ENCODE results near the gene MYCBP.

Gene MYCBP

DNA sequence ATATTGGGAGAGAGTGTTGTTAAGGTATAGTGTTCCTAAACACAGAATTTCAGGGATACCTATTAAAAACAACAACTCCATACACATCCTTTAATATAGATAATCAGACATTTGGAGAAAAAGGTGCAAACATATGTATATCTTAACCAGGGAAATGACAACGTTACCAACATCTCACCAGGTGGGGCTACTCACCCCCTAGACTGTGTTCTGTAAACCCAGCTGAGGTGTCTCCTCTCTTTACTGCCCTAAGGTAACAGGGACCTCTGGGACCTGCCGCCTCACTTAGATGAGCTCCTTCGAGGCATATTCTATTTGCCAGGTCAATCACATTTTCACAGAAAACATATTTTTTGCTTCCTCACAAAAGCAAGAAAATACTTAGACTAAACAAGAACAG lies 26.9 kb downstream of the MYCBP start:
- TF ChIP-seq GATA2 (IDR thresholded peaks at IDR 0.05; ENCODE audit: low read depth, low read length) (no peak), GATA3 (IDR thresholded peaks at IDR 0.05; ENCODE audit: low read depth, low read length) (no peak)

DNA sequence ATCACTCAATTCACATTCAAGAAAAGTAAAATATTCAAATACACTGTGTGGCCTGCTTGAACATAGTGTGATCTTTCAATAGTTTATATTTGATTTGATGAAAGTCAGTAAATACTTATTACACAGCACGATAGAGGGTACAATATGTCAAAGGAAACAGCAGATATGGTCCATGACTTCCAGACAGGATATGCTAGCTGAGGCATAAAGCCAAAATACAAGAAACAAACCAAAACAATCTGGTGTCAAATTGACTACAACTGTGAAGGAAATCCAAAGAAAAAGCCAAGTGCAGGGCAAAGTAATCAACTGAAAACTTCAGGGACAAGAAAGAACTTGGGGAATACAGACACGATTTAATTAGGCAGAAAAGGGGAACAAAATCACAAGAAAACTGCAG lies 32.9 kb downstream of the MYCBP start:
- TF ChIP-seq GATA3 (IDR thresholded peaks at IDR 0.05; ENCODE audit: low read depth, low read length) (no peak), GATA2 (IDR thresholded peaks at IDR 0.05; ENCODE audit: low read depth, low read length) (no peak)

DNA sequence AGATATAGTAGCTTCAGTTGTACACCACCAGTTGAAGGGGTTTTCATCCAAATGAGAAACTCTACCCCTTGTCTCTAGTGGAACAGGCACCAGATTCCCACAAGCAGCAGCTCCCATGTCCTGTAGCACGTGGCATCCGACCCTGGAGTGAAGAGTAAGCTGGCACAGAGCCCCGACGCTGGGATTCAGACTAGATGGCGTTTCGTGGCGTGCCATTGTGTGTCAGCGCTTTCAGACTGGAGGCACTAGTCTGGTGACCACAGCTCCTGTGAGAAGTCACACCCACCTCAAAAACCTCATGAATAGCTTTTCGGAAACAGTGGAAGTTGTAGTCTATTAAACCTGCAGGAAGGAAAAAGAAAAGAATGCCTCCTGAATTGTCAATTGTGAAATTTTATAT lies 33.8 kb downstream of the MYCBP start:
- TF ChIP-seq GATA3 (IDR thresholded peaks at IDR 0.05; ENCODE audit: low read depth, low read length) (no peak), GATA2 (IDR thresholded peaks at IDR 0.05; ENCODE audit: low read depth, low read length) (no peak)

DNA sequence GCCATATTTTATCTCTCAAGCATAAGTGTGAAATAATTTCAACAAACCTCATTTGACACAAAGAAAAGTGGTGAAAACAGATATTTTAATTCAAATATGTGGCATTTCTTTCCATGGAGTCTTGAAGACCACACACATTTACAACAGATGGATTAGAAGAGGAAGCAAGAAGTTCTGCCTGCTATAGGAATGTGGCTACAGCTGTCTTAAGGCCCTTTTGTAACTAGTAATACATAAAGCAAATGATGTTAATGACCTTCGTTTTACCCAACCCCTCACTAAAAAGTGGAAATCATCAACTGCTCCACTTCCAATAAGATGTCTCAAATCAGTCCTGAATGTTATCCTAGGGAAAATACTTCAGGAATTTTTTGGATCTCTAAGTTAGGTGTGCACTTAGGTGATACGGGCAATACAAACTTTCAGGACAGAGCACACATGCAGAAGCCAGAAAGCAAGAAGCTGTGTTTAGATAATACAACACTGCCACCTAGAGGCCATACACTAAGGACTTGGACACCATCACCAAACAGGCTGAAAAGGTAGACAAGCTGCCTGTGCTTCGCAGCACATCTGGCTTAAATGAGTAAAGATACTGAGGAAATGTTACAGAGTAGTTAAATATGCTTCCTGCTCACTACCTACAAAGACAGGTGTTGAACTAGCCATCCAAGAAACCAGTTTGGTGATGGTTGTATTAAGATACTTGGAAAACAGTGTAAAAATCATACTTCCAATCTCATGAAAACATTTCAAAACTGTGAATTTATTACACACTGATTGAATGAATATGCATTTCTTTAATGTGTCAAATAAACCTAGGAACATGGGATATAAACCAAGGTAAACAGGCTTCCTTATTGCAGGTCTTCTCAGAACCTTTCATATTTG lies 38.0 kb downstream of the MYCBP start:
- TF ChIP-seq GATA2 (IDR thresholded peaks at IDR 0.05; ENCODE audit: low read depth, low read length) (no peak), GATA3 (IDR thresholded peaks at IDR 0.05; ENCODE audit: low read depth, low read length) (no peak)

DNA sequence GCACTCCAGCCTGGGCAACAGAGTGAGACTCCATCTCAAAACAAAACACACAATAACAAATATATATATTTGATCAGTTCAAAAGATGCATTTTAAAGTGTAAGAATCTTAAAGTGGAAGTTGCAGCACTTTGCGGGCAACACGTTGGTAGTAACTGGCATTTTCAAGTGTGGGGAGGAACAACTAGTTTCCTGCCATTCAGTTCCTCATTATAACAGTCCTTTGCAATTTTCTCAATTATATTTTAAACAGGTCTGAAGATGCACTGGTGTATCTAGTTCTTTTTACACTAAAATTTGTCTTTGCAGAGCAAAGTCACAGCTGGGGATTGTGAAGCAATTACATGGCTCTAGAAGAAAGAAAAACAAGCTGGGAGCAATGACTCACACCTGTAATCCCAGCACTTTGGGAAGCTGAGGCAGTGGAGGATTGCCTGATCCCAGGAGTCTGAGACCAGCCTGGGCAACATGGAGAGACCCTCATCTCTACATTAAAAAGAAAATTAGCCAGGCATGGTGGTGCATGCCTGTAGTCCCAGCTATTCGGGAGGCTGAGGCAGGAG lies 38.8 kb downstream of the MYCBP start:
- TF ChIP-seq GATA2 (IDR thresholded peaks at IDR 0.05; ENCODE audit: low read depth, low read length) (no peak), GATA3 (IDR thresholded peaks at IDR 0.05; ENCODE audit: low read depth, low read length) (no peak)

DNA sequence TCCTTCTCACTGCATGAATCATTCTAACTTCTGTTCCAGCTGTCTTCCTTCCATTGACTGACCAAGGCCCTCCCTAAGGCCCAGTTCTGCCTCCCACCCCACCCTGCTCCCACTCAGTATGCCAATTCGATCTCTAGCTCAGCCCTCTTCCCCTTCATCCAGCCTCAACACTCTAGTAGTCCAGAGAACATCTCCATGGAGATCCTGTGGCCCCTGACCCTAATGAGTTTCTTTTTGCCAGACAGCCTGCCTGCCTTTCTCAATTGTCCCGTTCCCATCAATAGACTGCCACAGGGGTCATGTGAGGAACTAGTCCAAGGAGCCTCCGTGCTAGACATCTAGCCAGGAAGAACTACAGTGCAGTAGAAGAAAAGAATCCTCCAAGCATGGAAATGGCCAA lies 40.0 kb downstream of the MYCBP start:
- TF ChIP-seq GATA2 (IDR thresholded peaks at IDR 0.05; ENCODE audit: low read depth, low read length) (no peak), GATA3 (IDR thresholded peaks at IDR 0.05; ENCODE audit: low read depth, low read length) (no peak)

DNA sequence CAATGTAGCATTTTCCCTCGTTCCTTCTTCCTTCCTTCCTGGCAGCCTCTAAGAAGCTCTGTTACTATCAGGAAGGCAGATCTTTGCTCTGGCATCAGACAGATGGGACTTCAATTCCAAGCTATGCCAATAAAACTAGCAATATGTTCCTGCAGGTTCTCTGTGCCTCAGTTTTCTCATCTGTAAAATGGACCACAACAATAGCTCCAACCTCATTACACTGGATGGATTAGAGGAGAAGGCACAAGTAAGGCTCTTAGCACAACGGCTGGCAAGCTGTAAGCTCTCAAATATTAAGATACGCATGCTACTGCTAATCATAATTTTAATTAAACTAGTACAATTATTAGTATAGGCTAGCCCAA lies 40.8 kb downstream of the MYCBP start:
- no peak for TF ChIP-seq GATA2 (IDR thresholded peaks at IDR 0.05; ENCODE audit: low read depth, low read length)
- no peak for TF ChIP-seq GATA3 (IDR thresholded peaks at IDR 0.05; ENCODE audit: low read depth, low read length)

DNA sequence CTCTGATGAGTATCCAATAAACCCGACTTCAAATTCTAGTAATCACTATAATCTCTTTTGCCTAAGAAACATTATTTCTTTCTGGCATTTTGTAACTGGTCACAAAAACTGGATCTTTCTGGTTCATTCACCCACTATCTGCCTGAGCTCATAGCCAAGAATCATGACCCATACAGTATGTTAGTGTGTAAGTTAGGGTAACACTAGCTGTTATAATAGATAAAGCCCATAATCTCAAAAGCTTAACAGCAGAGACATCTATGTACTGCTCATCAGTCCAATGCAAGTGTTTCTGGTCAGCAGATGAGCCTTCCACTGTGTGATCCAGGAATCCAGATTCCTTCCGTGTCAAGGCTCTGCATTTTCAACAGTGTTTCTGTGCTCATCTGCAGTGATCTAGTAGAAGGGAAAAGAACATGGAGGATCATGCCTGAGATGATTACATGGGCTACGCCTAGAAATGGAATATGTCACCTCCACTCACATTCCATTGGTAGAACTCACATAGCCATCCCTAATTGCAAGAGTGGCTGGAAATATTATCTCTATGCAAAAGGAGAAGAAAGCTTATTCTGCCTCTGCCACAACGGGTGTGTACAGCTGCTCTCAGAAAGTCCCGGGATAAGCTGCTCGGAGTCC lies 41.3 kb downstream of the MYCBP start:
- TF ChIP-seq GATA3 (IDR thresholded peaks at IDR 0.05; ENCODE audit: low read depth, low read length) (no peak), GATA2 (IDR thresholded peaks at IDR 0.05; ENCODE audit: low read depth, low read length) (no peak)

DNA sequence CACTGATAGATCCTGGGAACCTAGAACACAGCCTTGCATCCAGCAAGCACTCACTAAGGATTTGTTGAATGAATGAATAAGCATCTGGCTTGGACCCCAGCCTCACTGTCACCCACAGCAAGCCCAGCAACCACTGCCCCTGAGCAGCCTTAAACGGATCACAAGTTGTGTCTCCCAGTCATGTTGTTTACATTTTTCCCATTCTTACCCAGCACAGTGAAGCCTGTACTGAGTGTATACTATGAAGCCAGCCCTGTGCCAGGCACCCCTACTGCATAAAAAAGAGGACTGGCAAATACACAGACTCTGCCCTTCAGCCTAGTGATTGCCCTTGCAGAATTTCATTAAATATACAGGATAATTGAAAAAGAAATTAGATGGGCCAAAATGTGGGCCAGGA lies 43.8 kb downstream of the MYCBP start:
- no peak for TF ChIP-seq GATA2 (IDR thresholded peaks at IDR 0.05; ENCODE audit: low read depth, low read length)
- no peak for TF ChIP-seq GATA3 (IDR thresholded peaks at IDR 0.05; ENCODE audit: low read depth, low read length)

DNA sequence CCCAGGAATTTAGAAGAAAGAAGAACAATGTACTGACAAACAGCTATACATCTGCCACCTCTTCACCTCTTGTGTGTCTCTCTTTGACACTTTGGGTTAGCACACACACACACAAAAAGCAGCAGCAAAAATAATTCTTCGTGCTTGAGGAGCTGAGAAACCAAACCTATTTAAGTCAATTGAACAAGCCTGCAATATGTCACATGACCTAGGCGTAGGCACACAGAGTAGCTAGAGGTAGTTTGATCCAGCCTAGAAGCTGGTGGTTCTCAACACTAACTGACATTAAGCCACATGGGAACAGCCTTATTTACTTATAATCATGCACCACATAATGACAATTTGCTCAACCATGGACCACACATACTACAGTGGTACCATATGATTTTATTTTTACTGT lies 45.8 kb downstream of the MYCBP start:
- TF ChIP-seq GATA2 (IDR thresholded peaks at IDR 0.05; ENCODE audit: low read depth, low read length), result no peak
- TF ChIP-seq GATA3 (IDR thresholded peaks at IDR 0.05; ENCODE audit: low read depth, low read length), result no peak

DNA sequence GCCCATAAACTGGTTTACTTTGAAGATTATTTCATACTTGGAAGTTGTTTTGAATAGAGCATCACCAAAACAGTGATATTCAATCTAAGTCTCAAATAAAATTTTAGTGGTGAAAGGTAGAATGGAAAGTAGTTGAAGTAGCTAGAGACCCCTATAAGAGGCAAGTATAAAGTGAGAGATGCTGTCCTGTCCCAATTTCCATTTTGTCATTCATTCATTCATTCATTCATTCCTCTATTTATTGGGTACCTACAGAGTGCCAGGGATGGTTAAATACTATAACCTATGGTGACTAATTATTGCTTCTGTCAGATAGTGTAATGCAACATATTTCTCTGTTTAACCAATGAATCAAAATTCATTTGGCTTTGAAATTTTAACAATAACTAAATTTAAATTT lies 46.3 kb downstream of the MYCBP start:
- TF ChIP-seq GATA3 (IDR thresholded peaks at IDR 0.05; ENCODE audit: low read depth, low read length), result no peak
- TF ChIP-seq GATA2 (IDR thresholded peaks at IDR 0.05; ENCODE audit: low read depth, low read length), result no peak

DNA sequence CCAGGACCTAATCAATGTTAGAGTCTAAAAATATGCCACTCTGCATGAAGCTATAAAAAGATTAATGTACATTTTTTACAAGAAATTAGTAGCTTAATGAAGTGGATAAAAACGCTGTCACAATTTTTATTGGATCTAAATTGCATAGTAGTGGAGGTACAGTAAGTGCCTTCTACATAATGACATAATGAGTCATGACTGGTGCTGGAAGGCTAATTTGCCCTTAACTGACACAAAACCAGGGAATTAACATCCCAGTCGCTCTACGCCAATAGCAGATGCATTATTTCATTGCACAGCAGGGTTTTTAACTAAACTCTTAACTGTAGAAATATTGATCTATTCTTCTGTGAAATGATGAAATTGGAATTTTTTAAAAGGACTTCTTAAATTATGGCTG lies 46.9 kb downstream of the MYCBP start:
- no peak for TF ChIP-seq GATA3 (IDR thresholded peaks at IDR 0.05; ENCODE audit: low read depth, low read length)
- no peak for TF ChIP-seq GATA2 (IDR thresholded peaks at IDR 0.05; ENCODE audit: low read depth, low read length)

DNA sequence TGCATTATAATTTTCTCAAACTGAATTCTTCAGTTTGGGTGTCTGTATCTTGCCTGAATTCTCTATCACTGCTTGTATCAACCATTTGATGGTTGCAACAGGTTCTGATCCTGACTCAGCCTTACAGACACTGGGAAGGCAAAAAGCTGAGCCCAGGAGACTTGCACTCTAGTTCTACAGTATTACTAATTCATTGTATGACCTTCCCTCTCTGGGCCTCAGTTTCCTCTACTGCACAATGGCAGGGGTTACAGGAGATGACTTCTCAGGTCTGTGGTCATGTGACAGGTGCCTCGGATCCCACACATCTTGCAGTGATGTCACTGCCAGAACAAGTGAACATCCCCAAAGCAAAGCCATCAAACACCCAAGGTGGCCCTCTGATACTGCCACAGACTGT lies 52.3 kb downstream of the MYCBP start:
- no peak for TF ChIP-seq GATA3 (IDR thresholded peaks at IDR 0.05; ENCODE audit: low read depth, low read length)
- no peak for TF ChIP-seq GATA2 (IDR thresholded peaks at IDR 0.05; ENCODE audit: low read depth, low read length)

DNA sequence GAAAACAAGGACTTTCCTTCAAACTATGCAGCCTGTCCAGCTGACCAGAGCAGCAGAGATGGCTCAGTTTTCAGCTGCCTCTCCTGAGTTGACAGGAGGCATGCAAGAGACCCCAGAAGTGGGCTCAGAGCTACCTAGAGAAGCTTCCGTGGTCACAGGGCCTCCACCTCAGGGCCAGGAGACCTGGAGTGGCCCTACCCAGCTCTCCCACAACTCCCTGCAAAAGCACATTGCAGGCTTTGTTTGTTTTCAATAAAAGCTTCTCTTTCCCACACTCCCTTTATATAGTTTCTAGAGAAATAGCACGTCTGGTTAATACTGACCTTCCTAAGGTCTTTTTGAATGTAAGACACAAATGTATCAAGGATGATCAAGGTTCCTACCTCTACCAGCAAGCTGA lies 53.6 kb downstream of the MYCBP start:
- TF ChIP-seq GATA2 (IDR thresholded peaks at IDR 0.05; ENCODE audit: low read depth, low read length), result no peak
- TF ChIP-seq GATA3 (IDR thresholded peaks at IDR 0.05; ENCODE audit: low read depth, low read length), result no peak

DNA sequence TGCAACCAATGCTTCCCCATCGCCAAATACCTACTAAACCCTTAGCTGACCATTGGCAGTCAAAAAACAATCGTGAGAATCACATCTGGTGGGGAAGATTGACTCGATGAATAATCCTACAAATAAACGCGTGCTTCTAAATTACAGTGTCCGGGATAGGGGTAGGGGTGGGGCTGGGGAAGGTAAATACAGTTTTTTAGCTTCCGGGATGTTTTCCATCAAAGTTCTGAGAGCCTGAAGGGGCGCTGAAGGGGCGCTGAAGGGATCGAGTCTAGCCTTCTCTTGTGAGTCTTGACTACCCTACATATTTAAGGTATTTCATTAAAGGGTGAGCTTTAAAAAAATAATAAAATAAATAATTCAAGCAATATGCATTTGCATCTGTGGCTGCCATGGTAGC lies 54.1 kb downstream of the MYCBP start:
- no peak for TF ChIP-seq GATA3 (IDR thresholded peaks at IDR 0.05; ENCODE audit: low read depth, low read length)
- no peak for TF ChIP-seq GATA2 (IDR thresholded peaks at IDR 0.05; ENCODE audit: low read depth, low read length)
